Endothelial cell of umbilical vein (primary cell): Measurements from ENCODE around the gene OR10A3. TPM values are rescaled to one million over a fixed set of nuclear protein-coding genes. Genes with fewer than 3 reads are reported as not detected.

Experiments
- BruUV-seq: library from RNA; stranded (reverse); fragments of 400-500 nt; replicated peaks from 2 replicates; lab custom pipeline; 2021; lab: Mats Ljungman, UMichigan
- CTCF ChIA-PET: fragments of 300-600, 350-600 bp; sonication (Branson Sonifier 250); formaldehyde crosslinking; loops from one replicate; lab custom pipeline; 2021; ENCODE audit warnings: antibody characterized with exemption, inconsistent platforms; lab: Charles Lee
- POLR2A ChIA-PET: fragments of 300-600, 350-600 bp; sonication (Branson Sonifier 250); formaldehyde crosslinking; loops from one replicate; lab custom pipeline; 2021; ENCODE audit warnings: antibody characterized with exemption, inconsistent platforms; lab: Charles Lee
- DNase-seq: peaks from one replicate; pipeline ENCODE4 v3.0.0-alpha.2; 2011; ENCODE audit warnings: low read depth, low spot score
- FAIRE-seq: peaks from 2 replicates; lab custom pipeline; 2011; peaks lifted over from hg19 to GRCh38; lab: Jason Lieb, UNC
- H2AFZ ChIP-seq: 2 replicates; pipeline ENCODE4 v1.6.0; 2012; ENCODE audit warnings: low read depth, low read length, control low read depth, inconsistent platforms
- H3K27ac ChIP-seq: 2 replicates; pipeline ENCODE4 v1.5.1; 2011; ENCODE audit warnings: low read depth, mild to moderate bottlenecking, control low read depth, low read length, moderate library complexity; ENCODE audit not compliant: insufficient read depth
- H3K27me3 ChIP-seq, 2 experiments: 2 replicates each; pipeline versions ENCODE4 v1.6.0 to v1.6.1; 2011; ENCODE audit warnings: low read length in 2 of 2, mixed read lengths in 1 of 2; ENCODE audit not compliant: control insufficient read depth in 2 of 2, insufficient read depth in 2 of 2
- H3K36me3 ChIP-seq, 2 experiments: 2 replicates in 1 of 2; 3 replicates in 1 of 2; pipeline ENCODE4 v1.5.1; 2011; ENCODE audit warnings: low read length in 2 of 2, mild to moderate bottlenecking in 1 of 2, moderate library complexity in 1 of 2; ENCODE audit not compliant: control insufficient read depth in 2 of 2, insufficient read depth in 2 of 2; ENCODE audit errors: extremely low read depth in 1 of 2
- H3K4me1 ChIP-seq: 3 replicates; pipeline ENCODE4 v1.5.1; 2011; ENCODE audit warnings: mild to moderate bottlenecking, low read length; ENCODE audit not compliant: control insufficient read depth, insufficient read depth; ENCODE audit errors: extremely low read depth
- H3K4me2 ChIP-seq: 2 replicates; pipeline ENCODE4 v1.6.1; 2011; ENCODE audit warnings: low read length, control low read depth, mixed read lengths; ENCODE audit not compliant: insufficient read depth
- H3K4me3 ChIP-seq, 3 experiments: fragments of 200-600 bp in 1 of 3; sonication (generic), shearing (Covaris generic) in 1 of 3; replicated peaks in 1 of 3; 2 replicates each; pipeline ENCODE4 v1.5.1; 2011 to 2016; ENCODE audit warnings: control low read depth in 3 of 3, low read length in 3 of 3, mild to moderate bottlenecking in 2 of 3, inconsistent platforms in 1 of 3, low read depth in 1 of 3, moderate library complexity in 1 of 3; ENCODE audit not compliant: insufficient read depth in 1 of 3
- H3K79me2 ChIP-seq: 2 replicates; pipeline ENCODE4 v1.6.0; 2012; ENCODE audit warnings: low read length, inconsistent platforms; ENCODE audit not compliant: control insufficient read depth, insufficient read depth
- H3K9ac ChIP-seq: replicated peaks from 2 replicates; pipeline ENCODE3; 2011; ENCODE audit warnings: low read length, control low read depth; ENCODE audit not compliant: insufficient read depth; ENCODE audit errors: extremely low read depth
- H3K9me1 ChIP-seq: replicated peaks from 3 replicates; pipeline ENCODE4 v1.6.0; 2011; ENCODE audit warnings: mild to moderate bottlenecking, low read length; ENCODE audit not compliant: control insufficient read depth, insufficient read depth; ENCODE audit errors: extremely low read depth
- H3K9me3 ChIP-seq: replicated peaks from 2 replicates; pipeline ENCODE4 v1.5.1; 2012; ENCODE audit warnings: low read length, inconsistent platforms; ENCODE audit not compliant: control insufficient read depth, insufficient read depth
- H4K20me1 ChIP-seq: replicated peaks from 2 replicates; pipeline ENCODE3; 2011; ENCODE audit warnings: mild to moderate bottlenecking, low read length; ENCODE audit not compliant: control insufficient read depth, insufficient read depth; ENCODE audit errors: extremely low read depth
- EZH2 ChIP-seq: IDR thresholded peaks from 2 replicates; pipeline ENCODE4 v1.6.1; 2012; ENCODE audit warnings: borderline replicate concordance, low read depth, mild to moderate bottlenecking, moderate library complexity, low read length, inconsistent platforms; ENCODE audit not compliant: severe bottlenecking
- GATA2 ChIP-seq: IDR thresholded peaks from 2 replicates; pipeline ENCODE4 v1.7.0; 2011; ENCODE audit warnings: low read depth, mild to moderate bottlenecking, moderate library complexity, mixed read lengths, low read length; ENCODE audit not compliant: insufficient read length, insufficient read depth
- JUN ChIP-seq: IDR thresholded peaks from 2 replicates; pipeline ENCODE4 v1.6.1; 2011; ENCODE audit warnings: borderline replicate concordance, low read depth; ENCODE audit not compliant: insufficient read length, insufficient read depth
- MYC ChIP-seq: IDR thresholded peaks from one replicate; pipeline ENCODE4 v1.6.1; 2011; ENCODE audit warnings: mild to moderate bottlenecking, low read depth, low read length
- POLR2A ChIP-seq: IDR thresholded peaks from 2 replicates; pipeline ENCODE4 v1.6.1; 2012; ENCODE audit warnings: low read depth, mild to moderate bottlenecking, control low read depth, low read length
- dilution Hi-C: fragments of 300-500 bp; cut with MboI; formaldehyde crosslinking; loops from one replicate; pipeline ENCODE4 v1.15.0; 2019; ENCODE audit warnings: low sequenced_read_pairs; ENCODE audit not compliant: extremely low pct_ligation_motif_present
- intact Hi-C: fragments of 100-400 bp; cut with micrococcal nuclease; formaldehyde crosslinking; loops from one replicate; pipeline ENCODE4 v1.10.0; 2022
- polyA plus RNA-seq, 4 experiments: library from polyadenylated mRNA; depleted of rRNA in 3 of 4; stranded (reverse) in 3 of 4; unstranded in 1 of 4; fragments of >200 nt; gene quantifications; 2 replicates each; pipeline versions ENCODE4 v1.2.1 to v1.2.3, GENCODE V29; 2011 to 2012; ENCODE audit warnings: missing spikeins in 1 of 4
- total RNA-seq: library from RNA; stranded (reverse); gene quantifications from 2 replicates; pipeline ENCODE4 v1.2.3, GENCODE V29; 2021
- TF ChIP-seq, protein P1 (sequence below): IDR thresholded peaks from 2 replicates; pipeline ENCODE4 v1.6.1; 2011; ENCODE audit not compliant: insufficient read depth, insufficient read length

The OR10A3 gene
- total and polyA plus RNA-seq, 2 donors (not counting 3 experiments of a cell fraction or from before 2014, with no cell fraction given), result not detected

DNA sequence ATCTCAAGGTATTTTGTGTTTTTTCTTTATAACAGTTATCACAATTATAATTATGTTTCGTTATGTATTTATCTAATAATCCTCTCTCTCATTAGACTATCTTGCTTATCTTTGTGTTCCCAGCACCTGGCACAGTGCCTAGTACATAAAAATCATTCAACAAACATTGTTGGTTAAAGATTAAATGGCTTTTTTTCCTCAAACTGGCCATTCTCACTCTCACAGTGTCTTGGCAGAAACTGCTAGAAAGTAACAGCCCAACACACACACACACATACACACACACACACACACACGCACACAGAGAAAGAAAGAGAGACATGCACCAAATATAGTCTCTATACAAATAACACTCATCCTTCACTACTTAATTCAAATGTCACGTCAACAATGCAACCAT is 47.3 kb downstream of the OR10A3 start:
- no peak overlapping the region for H2AFZ ChIP-seq
- dilution Hi-C loops (no loop called here), intact Hi-C loops (loop anchor here (5.0 kb wide), 1 partner anchor 178 kb away; no protein-coding TSS in a partner anchor)
- peaks cover 12 to 14% of the 10 kb centered on the region in 2 experiments for H3K27me3 ChIP-seq
- peak; percentile 68 for DNase-seq
- H3K36me3 ChIP-seq, result no peaks in the 10 kb centered on the region
- no peak for FAIRE-seq
- no peaks in the 10 kb centered on the region for H3K79me2 ChIP-seq
- peaks cover 4% of the 10 kb centered on the region for H3K4me1 ChIP-seq
- H3K27ac ChIP-seq, result no peak overlapping the region
- H3K9me3 ChIP-seq, result no peaks in the 10 kb centered on the region
- H3K4me3 ChIP-seq, result no peak overlapping the region
- H3K4me2 ChIP-seq, result no peak overlapping the region
- ChIA-PET POLR2A (interaction anchor here (1.0 kb wide), 1 partner anchor 93 kb away, joined by 4 read pairs; the partner anchor contains the start of gene EIF3F), CTCF (interaction anchor here (2.1 to 7.7 kb wide), 4 partner anchors 83 to 204 kb away, joined by 9 to 132 read pairs (median 15); partner anchors contain the start of gene EIF3F)
- no TSS peak for BruUV-seq
- H4K20me1 ChIP-seq, result no peaks in the 10 kb centered on the region
- no peak overlapping the region for H3K9ac ChIP-seq
- no peak for TF ChIP-seq POLR2A
- TF ChIP-seq EZH2, result no peak
- TF ChIP-seq, protein P1, sequence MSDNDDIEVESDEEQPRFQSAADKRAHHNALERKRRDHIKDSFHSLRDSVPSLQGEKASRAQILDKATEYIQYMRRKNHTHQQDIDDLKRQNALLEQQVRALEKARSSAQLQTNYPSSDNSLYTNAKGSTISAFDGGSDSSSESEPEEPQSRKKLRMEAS, result no peak
- no peak for TF ChIP-seq GATA2
- TF ChIP-seq JUN, result no peak
- no peaks in the 10 kb centered on the region for H3K9me1 ChIP-seq

DNA sequence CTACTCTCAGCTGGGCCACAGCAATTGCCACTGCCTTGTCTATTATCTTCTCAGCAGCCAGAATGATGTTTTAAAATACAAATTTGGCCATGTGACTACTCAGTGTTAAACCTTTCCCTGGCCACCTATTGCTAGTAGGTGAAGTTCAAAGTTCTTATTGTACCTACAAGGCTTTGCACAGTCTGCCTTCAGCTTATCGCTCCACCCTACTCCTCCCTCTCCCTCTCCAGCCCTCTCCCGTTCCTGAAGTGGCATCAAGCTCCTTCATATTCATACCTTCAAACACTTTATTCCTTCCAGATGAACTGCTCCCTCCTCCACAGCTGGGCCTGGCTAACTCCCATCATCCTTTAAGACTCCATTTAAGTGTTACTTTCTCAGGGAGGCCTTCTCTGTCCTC is 47.7 kb downstream of the OR10A3 start:
- dilution Hi-C loops (no loop called here), intact Hi-C loops (loop anchor here (2.0 to 5.0 kb wide), 3 partner anchors 83 to 205 kb away; no protein-coding TSS in a partner anchor)
- H4K20me1 ChIP-seq, result no peaks in the 10 kb centered on the region
- ChIA-PET POLR2A (interaction anchor here (1.0 kb wide), 1 partner anchor 93 kb away, joined by 4 read pairs; the partner anchor contains the start of gene EIF3F), CTCF (interaction anchor here (1.1 to 7.7 kb wide), 7 partner anchors 81 to 205 kb away, joined by 3 to 132 read pairs (median 9); partner anchors contain the start of gene EIF3F)
- BruUV-seq, result no TSS peak
- H3K9me3 ChIP-seq, result no peaks in the 10 kb centered on the region
- no peak overlapping the region for H2AFZ ChIP-seq
- H3K9me1 ChIP-seq, result no peaks in the 10 kb centered on the region
- TF ChIP-seq MYC, result no peak
- TF ChIP-seq, protein P1, result no peak
- H3K4me1 ChIP-seq, result peaks cover 4% of the 10 kb centered on the region
- no peak for DNase-seq
- H3K4me3 ChIP-seq, result no peak overlapping the region
- FAIRE-seq, result peak; percentile 38
- no peak overlapping the region for H3K4me2 ChIP-seq
- no peak overlapping the region for H3K9ac ChIP-seq
- H3K27ac ChIP-seq, result no peak overlapping the region
- peaks cover 12 to 14% of the 10 kb centered on the region in 2 experiments for H3K27me3 ChIP-seq
- H3K79me2 ChIP-seq, result no peaks in the 10 kb centered on the region
- no peaks in the 10 kb centered on the region for H3K36me3 ChIP-seq
